ENCODE data around the gene ASXL1.
"Not testable (repeated sequence)": the region's sequence is repeated elsewhere in the genome, so short reads cannot be mapped to it uniquely, and the experiment has no call there.

Gene ASXL1

DNA sequence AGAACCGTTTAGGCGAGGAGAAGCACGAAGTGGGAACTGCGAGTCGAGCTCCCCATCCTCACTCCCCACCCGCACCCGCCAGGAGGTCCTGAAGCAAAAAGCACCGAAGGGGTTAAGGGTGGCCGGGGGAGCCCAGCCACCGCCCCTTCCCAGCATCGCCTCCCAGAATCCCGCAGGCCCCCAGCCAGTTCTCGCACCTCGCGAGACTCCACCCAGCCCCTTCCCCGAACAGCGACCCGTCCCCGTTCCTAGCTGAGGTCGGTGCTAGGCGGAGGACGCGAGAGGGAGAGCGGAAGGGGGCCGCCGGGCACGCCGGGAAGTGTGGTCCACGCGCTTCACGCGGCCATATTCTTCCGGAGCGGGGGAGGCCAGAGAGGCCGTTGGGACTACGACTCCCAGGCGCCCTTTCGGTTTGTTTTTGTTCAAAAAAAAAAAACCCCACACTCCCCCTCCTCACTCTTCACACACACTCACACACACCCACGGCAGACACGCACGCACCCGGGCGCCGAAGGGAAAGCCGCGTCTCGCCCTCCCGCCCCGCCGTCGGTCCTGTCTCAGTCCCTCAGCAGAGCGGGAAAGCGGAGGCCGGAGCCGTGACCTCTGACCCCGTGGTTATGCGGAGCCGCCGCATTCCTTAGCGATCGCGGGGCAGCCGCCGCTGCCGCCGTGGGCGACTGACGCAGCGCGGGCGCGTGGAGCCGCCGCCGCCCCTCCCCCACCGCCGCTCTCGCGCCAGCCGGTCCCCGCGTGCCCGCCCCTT lies at the start of gene ASXL1:
TSS of gene ASXL1 (plus strand) at position 463 of the 763 bp plus-strand sequence. CDS start 445 bp downstream, outside the sequence.
- peaks cover 51% of the 10 kb centered on the region for H3K4me1 Mint-ChIP-seq

DNA sequence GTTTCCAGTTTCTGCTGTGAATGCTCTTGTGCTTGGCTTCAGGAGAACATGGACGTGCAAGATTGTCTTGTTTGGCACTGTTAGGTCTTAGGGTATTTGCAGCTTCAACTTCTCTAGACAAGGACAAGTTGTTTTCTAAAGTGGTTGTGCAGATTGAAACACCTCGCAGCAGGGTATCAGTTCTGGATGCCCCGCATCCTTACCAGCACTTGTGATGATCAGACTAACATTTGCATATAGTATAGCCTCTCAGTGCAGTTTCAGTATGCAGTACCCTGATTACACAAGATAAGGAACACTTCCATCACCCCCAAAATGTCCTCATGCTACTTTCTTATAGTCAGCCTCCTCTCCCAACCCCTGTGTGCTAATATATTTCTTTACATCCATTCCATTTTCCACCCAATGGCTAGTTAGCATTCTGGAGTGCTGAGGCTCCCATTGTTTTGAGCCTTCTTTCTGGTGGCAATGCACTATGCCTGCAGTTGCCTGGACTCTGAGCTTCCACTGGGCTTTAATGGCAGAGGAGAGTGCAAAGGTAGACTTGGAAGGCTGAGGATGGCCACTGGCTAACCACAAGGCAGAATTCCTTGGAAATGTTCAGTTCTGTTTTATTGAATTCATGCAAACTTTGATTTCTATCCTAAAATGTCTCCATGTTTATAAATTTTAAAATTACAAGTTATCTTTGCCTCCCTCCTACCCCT lies 45.3 kb upstream of the ASXL1 start:
- Mint-ChIP-seq H3K27ac (no peak overlapping the region), H3K9me3 (no peaks in the 10 kb centered on the region), H3K4me1 (peaks cover 11% of the 10 kb centered on the region), H3K27me3 (no peaks in the 10 kb centered on the region), H3K4me3 (no peak overlapping the region), H3K36me3 (peaks cover 26% of the 10 kb centered on the region)

More for the DNA sequence above, at the start of gene ASXL1:
- Mint-ChIP-seq H3K27ac (peak within 1 kb of the TSS; percentile 100), H3K9me3 (no peaks in the 10 kb centered on the region), H3K36me3 (peaks cover 12% of the 10 kb centered on the region), H3K4me3 (peak within 1 kb of the TSS; percentile 98), H3K27me3 (no peaks in the 10 kb centered on the region)

DNA sequence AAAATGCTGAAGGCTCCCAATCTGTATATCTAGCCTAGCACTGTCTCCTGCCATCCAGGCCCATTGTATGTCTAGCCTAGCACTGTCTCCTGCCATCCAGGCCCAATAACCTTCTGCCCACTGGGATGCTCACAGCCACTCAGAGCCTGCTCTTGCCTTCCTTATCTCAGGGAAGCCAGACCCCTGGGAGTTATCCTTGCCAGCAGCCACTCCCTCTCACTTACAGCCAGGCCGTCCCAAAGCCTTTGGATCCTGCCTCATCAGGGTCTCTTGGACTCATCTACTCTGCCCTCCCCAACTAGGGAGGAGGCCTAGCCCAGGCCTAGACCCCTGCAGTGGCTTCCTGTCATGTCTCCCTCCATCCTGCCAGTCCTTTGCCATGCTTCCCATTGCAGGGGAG lies 43.4 kb upstream of the ASXL1 start:
- H3K27me3 Mint-ChIP-seq: no peaks in the 10 kb centered on the region
- H3K9me3 Mint-ChIP-seq: no peaks in the 10 kb centered on the region
- no peak overlapping the region for H3K4me3 Mint-ChIP-seq
- peak overlapping the region; percentile 81 for H3K27ac Mint-ChIP-seq
- peaks cover 32% of the 10 kb centered on the region for H3K36me3 Mint-ChIP-seq
- H3K4me1 Mint-ChIP-seq: peaks cover 11% of the 10 kb centered on the region

DNA sequence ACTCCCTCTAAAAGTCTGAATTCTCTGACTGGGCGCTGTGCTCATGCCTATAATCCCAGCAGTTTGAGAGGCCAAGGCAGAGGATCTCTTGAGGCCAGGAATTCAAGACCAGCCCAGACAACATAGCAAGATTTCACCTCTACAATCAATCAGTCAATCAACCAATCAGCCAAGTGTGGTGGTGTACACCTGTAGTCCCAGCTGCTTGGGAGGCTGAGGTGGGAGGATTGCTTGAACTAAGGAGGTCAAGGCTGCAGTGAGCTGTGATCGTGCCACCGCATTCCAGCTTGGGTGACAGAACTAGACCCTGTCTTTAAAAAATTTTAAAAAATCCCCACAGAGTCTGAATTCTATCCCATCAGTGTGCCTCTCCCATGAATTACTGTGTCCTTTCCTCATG lies 42.7 kb upstream of the ASXL1 start:
- H3K27ac Mint-ChIP-seq: peak overlapping the region; percentile 81
- H3K4me1 Mint-ChIP-seq: peaks cover 11% of the 10 kb centered on the region
- peaks cover 32% of the 10 kb centered on the region for H3K36me3 Mint-ChIP-seq
- H3K4me3 Mint-ChIP-seq: no peak overlapping the region
- H3K27me3 Mint-ChIP-seq: no peaks in the 10 kb centered on the region
- no peaks in the 10 kb centered on the region for H3K9me3 Mint-ChIP-seq

DNA sequence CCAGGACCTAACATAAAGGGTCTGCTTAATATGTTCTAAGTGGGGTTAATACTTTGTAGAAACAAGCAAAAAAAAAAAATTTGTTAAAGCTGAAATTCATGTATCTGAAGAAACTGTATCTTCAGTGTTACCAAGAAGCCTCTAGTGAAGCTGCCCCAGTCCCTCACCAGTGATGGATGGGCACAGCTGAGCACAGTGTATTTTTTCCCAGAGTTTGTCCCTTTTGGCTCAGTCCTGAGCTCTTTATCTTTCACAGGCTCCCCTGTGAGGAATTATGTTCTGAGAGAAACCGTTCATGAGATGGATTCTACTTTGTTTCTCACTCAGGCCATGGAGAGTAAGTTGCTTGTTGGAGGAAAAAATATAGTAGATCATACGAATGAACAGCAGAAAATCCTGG lies 42.2 kb upstream of the ASXL1 start:
- Mint-ChIP-seq H3K4me1 (peaks cover 11% of the 10 kb centered on the region), H3K27ac (peak overlapping the region; percentile 56), H3K9me3 (no peaks in the 10 kb centered on the region), H3K36me3 (peaks cover 31% of the 10 kb centered on the region), H3K27me3 (no peaks in the 10 kb centered on the region), H3K4me3 (no peak overlapping the region)

DNA sequence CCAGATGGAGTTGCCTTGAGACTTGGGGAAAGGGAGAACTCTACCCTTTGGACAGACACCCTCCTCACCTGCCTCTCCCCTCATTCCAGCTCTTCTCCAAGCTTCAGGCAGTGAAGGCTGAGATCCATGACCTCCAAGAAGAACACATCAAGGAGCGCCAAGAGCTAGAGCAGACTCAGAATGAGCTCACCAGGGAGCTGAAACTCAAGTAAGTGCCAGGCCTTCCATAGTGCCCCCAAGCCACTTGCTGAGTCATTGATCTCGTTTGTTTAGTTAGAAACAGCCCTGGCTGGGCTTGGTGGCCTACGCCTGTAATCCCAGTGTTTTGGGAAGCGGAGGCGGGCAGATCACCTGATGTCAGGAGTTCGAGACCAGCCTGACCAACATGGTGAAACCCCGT lies 41.5 kb upstream of the ASXL1 start:
- Mint-ChIP-seq H3K27me3 (no peaks in the 10 kb centered on the region), H3K4me3 (no peak overlapping the region), H3K27ac (peak overlapping the region; percentile 56), H3K36me3 (peaks cover 34% of the 10 kb centered on the region), H3K4me1 (peaks cover 11% of the 10 kb centered on the region), H3K9me3 (no peaks in the 10 kb centered on the region)

GRCh38 chr20:32319100-32319499 lies 39.0 kb upstream of the ASXL1 start:
- Mint-ChIP-seq H3K9me3 (no peaks in the 10 kb centered on the region), H3K4me3 (no peak overlapping the region), H3K27ac (no peak overlapping the region), H3K27me3 (no peaks in the 10 kb centered on the region), H3K36me3 (peaks cover 29% of the 10 kb centered on the region), H3K4me1 (peaks cover 3% of the 10 kb centered on the region)

GRCh38 chr20:32320305-32320704 lies 37.8 kb upstream of the ASXL1 start:
- Mint-ChIP-seq H3K27me3 (no peaks in the 10 kb centered on the region), H3K9me3 (no peaks in the 10 kb centered on the region), H3K36me3 (peaks cover 23% of the 10 kb centered on the region), H3K4me1 (peaks cover under 1% of the 10 kb centered on the region), H3K27ac (no peak overlapping the region), H3K4me3 (no peak overlapping the region)

DNA sequence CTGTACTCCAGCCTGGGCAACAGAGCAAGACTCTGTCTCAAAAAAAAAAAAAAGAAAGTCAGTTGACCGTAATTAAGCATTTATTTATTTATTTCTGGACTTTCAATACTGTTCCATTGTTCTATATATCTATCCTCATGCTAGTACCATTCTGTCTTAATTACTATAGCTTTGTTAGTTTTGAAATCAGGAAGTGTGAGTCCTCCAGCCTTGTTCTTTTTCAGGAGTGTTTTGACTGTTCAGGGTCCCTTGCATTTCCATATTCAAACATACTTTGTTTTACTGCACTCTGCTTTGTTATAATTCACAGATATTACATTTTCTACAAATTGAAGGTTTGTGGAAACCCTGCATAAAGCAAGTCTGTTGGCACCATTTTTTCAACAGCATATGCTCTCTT lies 36.7 kb upstream of the ASXL1 start:
- H3K27me3 Mint-ChIP-seq: no peaks in the 10 kb centered on the region
- no peak overlapping the region for H3K4me3 Mint-ChIP-seq
- peaks cover 3% of the 10 kb centered on the region for H3K4me1 Mint-ChIP-seq
- no peak overlapping the region for H3K27ac Mint-ChIP-seq
- peaks cover 20% of the 10 kb centered on the region for H3K36me3 Mint-ChIP-seq
- H3K9me3 Mint-ChIP-seq: no peaks in the 10 kb centered on the region

- H3K4me1 Mint-ChIP-seq, H3K4me3 Mint-ChIP-seq, H3K27me3 Mint-ChIP-seq, H3K9me3 Mint-ChIP-seq, H3K27ac Mint-ChIP-seq: not testable (repeated sequence)
- peaks cover 22% of the 10 kb centered on the region for H3K36me3 Mint-ChIP-seq
These were observed 35.9 kb upstream of the ASXL1 start for GRCh38 chr20:32322260-32322659.

GRCh38 chr20:32323761-32324160 lies 34.4 kb upstream of the ASXL1 start:
- H3K9me3 Mint-ChIP-seq, H3K4me1 Mint-ChIP-seq, H3K4me3 Mint-ChIP-seq, H3K27ac Mint-ChIP-seq, H3K27me3 Mint-ChIP-seq: not testable (repeated sequence)
- H3K36me3 Mint-ChIP-seq: peaks cover 20% of the 10 kb centered on the region

DNA sequence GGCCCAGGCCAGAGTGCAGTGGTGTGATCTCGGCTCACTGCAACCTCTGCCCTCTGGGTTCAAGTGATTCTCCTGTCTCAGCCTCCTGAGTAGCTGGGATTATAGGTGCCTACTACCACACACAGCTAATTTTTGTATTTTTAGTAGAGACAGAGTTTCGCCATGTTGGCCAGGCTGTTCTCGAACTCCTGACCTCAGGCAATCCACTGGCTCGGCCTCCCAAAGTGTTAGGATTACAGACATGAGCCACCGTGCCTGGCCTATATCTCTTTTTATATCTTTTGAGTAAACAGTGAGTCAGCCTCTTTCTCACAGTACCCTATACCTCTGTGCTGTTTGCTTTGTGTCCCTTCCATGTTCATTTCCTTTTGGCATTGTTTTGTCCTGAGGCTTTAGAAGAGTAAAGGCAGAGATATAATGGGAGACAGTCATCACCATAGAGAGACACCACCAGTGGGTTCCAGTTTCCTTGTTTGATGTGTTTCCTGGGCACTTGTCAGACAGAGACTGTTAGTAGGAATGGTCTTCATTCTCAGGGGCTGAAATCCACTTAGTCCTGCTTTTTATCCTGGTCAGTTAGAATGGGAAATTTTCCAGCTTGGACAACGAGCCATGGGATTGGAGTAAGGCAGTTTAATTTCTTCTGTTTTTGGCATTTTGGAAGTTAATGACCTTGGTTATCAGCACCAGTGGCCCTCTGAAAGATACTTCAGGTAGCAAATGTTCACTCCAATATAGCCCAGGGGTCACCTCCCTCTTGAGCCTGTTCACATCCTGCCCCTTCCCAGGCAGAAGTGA lies 32.2 kb upstream of the ASXL1 start:
- no peaks in the 10 kb centered on the region for H3K9me3 Mint-ChIP-seq
- no peak overlapping the region for H3K4me3 Mint-ChIP-seq
- peaks cover 12% of the 10 kb centered on the region for H3K36me3 Mint-ChIP-seq
- H3K27ac Mint-ChIP-seq: no peak overlapping the region
- H3K27me3 Mint-ChIP-seq: no peaks in the 10 kb centered on the region
- peaks cover 3% of the 10 kb centered on the region for H3K4me1 Mint-ChIP-seq

DNA sequence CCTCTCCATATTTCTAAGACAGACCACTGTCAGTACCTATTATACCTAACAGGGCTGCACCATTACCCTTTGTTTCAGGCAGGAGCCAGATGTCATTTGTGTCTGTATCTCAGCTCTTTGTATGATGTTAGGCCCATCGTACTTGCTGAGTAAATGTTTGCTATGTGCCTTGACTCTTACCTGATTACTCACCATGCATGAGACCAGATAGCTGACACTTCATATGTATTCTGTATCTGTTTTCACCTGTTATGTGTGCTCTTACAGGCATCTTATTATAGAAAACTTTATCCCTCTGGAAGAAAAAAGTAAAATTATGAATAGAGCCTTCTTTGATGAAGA lies 31.7 kb upstream of the ASXL1 start:
- Mint-ChIP-seq H3K4me3 (no peak overlapping the region), H3K36me3 (peaks cover 11% of the 10 kb centered on the region), H3K27me3 (no peaks in the 10 kb centered on the region), H3K4me1 (peaks cover 3% of the 10 kb centered on the region), H3K27ac (no peak overlapping the region), H3K9me3 (no peaks in the 10 kb centered on the region)

DNA sequence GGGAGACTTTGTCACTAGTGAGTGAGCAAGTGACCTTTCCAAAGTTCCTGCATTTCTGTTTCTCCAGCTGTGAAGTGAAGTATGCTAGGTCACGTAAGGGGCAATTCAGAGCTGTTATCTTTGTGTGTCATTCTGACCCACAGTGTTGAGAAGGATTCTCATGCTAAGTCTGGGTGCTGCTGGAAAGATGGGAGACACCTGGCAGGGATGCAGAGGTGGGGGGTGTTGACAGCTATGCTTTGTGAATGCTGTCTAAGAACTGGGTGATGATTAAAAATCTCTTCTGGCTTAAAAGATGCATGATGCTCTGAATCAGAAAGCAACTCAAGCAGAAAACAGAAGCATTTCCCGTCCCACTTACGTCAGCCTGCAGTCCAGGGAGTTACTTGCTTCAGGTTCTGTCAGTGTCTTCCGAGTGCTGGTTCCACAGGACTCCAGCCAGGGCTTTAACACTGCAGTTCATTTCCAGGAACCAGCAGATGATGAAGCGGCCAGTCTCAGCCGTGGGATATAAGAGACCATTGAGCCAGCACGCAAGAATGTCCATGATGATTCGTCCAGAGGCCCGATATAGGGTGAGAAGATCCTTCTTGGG lies 30.9 kb upstream of the ASXL1 start:
- Mint-ChIP-seq H3K4me3 (no peak overlapping the region), H3K4me1 (peaks cover 7% of the 10 kb centered on the region), H3K27ac (peak overlapping the region; percentile 51), H3K27me3 (no peaks in the 10 kb centered on the region), H3K9me3 (no peaks in the 10 kb centered on the region), H3K36me3 (peaks cover 15% of the 10 kb centered on the region)

DNA sequence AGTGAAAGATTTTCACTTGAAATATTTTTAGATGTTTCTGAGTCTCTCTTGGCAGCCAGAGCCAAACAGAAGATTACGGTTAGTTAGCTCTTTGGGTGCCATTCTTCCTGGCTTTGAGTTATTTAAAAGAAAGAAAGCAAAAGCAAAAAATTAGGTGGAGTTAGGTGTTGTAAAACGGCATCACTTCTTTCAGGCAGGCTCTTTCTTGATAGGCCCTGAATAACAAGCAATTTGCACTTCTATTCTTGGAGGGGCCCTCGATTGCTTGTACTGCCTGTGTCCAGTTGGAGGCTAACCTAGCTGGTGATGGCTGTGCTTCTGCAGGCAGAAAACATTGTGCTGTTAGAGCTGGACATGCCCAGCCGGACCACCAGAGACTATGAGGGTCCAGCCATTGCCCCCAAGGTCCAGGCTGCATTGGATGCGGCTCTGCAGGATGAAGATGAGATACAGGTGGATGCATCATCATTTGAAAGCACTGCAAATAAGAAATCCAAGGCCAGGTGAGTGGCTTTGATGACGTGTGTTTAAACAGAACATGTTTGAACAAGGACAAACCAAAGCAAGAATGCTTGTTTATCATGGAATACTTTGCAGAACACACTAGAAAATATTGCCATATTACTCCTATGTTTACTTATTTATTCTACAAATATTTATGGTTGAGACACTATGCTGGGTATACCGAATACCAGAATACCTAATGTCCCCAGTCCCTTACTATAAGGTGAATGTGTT lies 28.1 kb upstream of the ASXL1 start:
- peaks cover 21% of the 10 kb centered on the region for H3K36me3 Mint-ChIP-seq
- no peak overlapping the region for H3K27ac Mint-ChIP-seq
- peaks cover 28% of the 10 kb centered on the region for H3K4me1 Mint-ChIP-seq
- no peaks in the 10 kb centered on the region for H3K27me3 Mint-ChIP-seq
- H3K4me3 Mint-ChIP-seq: no peak overlapping the region
- no peaks in the 10 kb centered on the region for H3K9me3 Mint-ChIP-seq

Data from activated naive CD4-positive, alpha-beta T cell treated with anti-CD3 and anti-CD28 coated beads, Interleukin-2, amount 50 U/mL, for 24 hours (primary cell).